ENCODE data around the gene SLC1A4.

DNA sequence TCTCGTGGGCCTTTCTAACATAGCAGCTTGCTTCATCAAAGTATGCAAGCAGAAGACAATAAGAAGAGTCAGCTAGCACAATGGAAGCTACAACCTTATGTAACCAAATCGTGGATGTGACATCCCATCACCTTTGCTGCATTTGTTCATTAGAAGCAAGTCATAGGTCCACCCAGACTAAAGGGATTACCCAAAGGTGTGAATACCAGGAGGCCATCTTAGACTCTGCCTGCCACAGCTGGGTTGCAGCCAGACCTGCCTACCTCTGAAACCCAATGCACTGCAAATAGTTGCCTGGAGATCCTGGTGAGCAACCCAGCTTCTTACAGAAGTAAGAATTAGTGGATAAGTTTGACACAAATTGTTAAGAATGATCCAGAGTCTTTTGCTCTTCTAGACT lies 10.6 kb downstream of the SLC1A4 start:
- TF ChIP-seq, protein P1, sequence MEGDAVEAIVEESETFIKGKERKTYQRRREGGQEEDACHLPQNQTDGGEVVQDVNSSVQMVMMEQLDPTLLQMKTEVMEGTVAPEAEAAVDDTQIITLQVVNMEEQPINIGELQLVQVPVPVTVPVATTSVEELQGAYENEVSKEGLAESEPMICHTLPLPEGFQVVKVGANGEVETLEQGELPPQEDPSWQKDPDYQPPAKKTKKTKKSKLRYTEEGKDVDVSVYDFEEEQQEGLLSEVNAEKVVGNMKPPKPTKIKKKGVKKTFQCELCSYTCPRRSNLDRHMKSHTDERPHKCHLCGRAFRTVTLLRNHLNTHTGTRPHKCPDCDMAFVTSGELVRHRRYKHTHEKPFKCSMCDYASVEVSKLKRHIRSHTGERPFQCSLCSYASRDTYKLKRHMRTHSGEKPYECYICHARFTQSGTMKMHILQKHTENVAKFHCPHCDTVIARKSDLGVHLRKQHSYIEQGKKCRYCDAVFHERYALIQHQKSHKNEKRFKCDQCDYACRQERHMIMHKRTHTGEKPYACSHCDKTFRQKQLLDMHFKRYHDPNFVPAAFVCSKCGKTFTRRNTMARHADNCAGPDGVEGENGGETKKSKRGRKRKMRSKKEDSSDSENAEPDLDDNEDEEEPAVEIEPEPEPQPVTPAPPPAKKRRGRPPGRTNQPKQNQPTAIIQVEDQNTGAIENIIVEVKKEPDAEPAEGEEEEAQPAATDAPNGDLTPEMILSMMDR (IDR thresholded peaks at IDR 0.05): no peak
- no peak for TF ChIP-seq POLR2A (IDR thresholded peaks at IDR 0.05)

Measured in testis (tissue), 2 donors.